Endodermal cell (in vitro differentiated cells): Measurements from ENCODE around the gene ADCY2. TPM values are rescaled to one million over a fixed set of nuclear protein-coding genes. Genes with fewer than 3 reads are reported as not detected.

Source experiments
- DNase-seq: peaks from one replicate; pipeline ENCODE4 v3.0.0-alpha.2; 2017
- H3K27ac ChIP-seq: 2 replicates; pipeline ENCODE4 v1.5.1; 2013; ENCODE audit warnings: mild to moderate bottlenecking, low read depth, low read length, moderate library complexity
- H3K27me3 ChIP-seq: 2 replicates; pipeline ENCODE4 v1.6.1; 2013; ENCODE audit warnings: mild to moderate bottlenecking, low read length, moderate library complexity; ENCODE audit not compliant: insufficient read depth, control insufficient read depth, poor library complexity, severe bottlenecking
- H3K36me3 ChIP-seq: 2 replicates; pipeline ENCODE4 v1.7.0; 2013; ENCODE audit warnings: mild to moderate bottlenecking, low read length, moderate library complexity; ENCODE audit not compliant: control insufficient read depth, insufficient read depth
- H3K4me1 ChIP-seq: one replicate; pipeline ENCODE4 v1.7.0; 2013; ENCODE audit warnings: low read length; ENCODE audit not compliant: control insufficient read depth, insufficient read depth
- H3K4me3 ChIP-seq: 2 replicates; pipeline ENCODE4 v1.5.1; 2013; ENCODE audit warnings: mild to moderate bottlenecking, low read length, moderate library complexity
- H3K9ac ChIP-seq: 2 replicates; pipeline ENCODE4 v1.6.1; 2013; ENCODE audit warnings: mild to moderate bottlenecking, low read length, moderate library complexity; ENCODE audit not compliant: poor library complexity, severe bottlenecking; ENCODE audit errors: extremely low read depth
- H3K9me3 ChIP-seq: 2 replicates; pipeline ENCODE4 v1.6.1; 2013; ENCODE audit warnings: mild to moderate bottlenecking, low read length, moderate library complexity; ENCODE audit not compliant: control insufficient read depth
- H3K27ac Mint-ChIP-seq: 2 replicates; pipeline ENCODE4 v1.8.0; 2020; ENCODE audit warnings: mixed read lengths
- H3K27me3 Mint-ChIP-seq: 2 replicates; pipeline ENCODE4 v1.8.0; 2021; ENCODE audit warnings: mild to moderate bottlenecking, mixed read lengths; ENCODE audit not compliant: insufficient read depth
- H3K36me3 Mint-ChIP-seq: 2 replicates; pipeline ENCODE4 v1.8.0; 2020; ENCODE audit warnings: low read depth, mixed read lengths
- H3K4me1 Mint-ChIP-seq: 2 replicates; pipeline ENCODE4 v1.8.0; 2020; ENCODE audit warnings: mixed read lengths
- H3K4me3 Mint-ChIP-seq: 2 replicates; pipeline ENCODE4 v1.8.0; 2020; ENCODE audit warnings: mild to moderate bottlenecking, moderate library complexity, mixed read lengths
- H3K9me3 Mint-ChIP-seq: 2 replicates; pipeline ENCODE4 v1.8.0; 2020; ENCODE audit warnings: mild to moderate bottlenecking, mixed read lengths
- WGBS, 2 experiments: methylation state at CpG; one replicate each; pipeline versions ENCODE4 v1.1.5 to v1.1.7; 2013; ENCODE audit warnings: missing lambda C conversion rate in 2 of 2, mixed read lengths in 1 of 2; ENCODE audit not compliant: insufficient coverage in 1 of 2, insufficient read length in 1 of 2; 5-methylcytosine and 5-hydroxymethylcytosine counted together
- total RNA-seq, 2 donors: library from RNA; stranded (reverse); fragmentation: NEBNext Ultra II Directional in 1 of 2; extraction: Animal tissue kit (Norgen Biotek cat#: 25700) in 1 of 2; gene quantifications; 2 replicates in 1 of 2; 3 replicates in 1 of 2; pipeline ENCODE4 v1.2.1, GENCODE V29; 2021
- TF ChIP-seq, protein P1 (sequence below): fragments of 200-600 bp; sonication (generic); conservative IDR thresholded peaks from 2 replicates; pipeline ENCODE4 v1.5.0; 2021; ENCODE audit warnings: antibody characterized with exemption, mild to moderate bottlenecking

Gene ADCY2
- total RNA-seq, 2 donors from 2014 or later, result 61.5 to 63.2 TPM

DNA sequence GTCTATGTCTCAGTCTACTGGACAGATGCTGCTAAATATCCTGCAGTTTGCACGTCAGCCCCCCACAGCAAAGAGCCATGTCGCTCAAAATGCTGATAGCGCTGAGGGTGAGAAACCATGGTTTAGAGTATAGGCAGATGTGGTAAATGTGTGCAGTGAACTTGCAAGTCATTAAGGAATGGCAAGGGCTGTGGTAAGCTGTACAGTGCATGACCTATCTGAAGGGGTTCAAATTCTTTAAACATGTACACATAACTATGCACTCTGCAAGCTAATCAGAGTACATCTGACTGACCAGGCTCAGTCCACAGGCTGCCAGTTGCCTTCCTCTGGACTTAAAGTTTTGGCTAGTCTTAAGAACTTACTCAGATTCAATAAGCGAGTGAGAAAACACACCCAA lies 284.3 kb downstream of the ADCY2 start:
- H3K4me1 ChIP-seq, result no peaks in the 10 kb centered on the region
- H3K9me3 ChIP-seq, result no peaks in the 10 kb centered on the region
- no peak for DNase-seq
- H3K9ac ChIP-seq, result no peak overlapping the region
- H3K27ac ChIP-seq, result no peak overlapping the region
- H3K36me3 ChIP-seq, result no peaks in the 10 kb centered on the region
- H3K27me3 Mint-ChIP-seq, result no peaks in the 10 kb centered on the region
- no peak overlapping the region for H3K27ac Mint-ChIP-seq
- no peak overlapping the region for H3K4me3 ChIP-seq
- no peaks in the 10 kb centered on the region for H3K9me3 Mint-ChIP-seq
- WGBS, 2 experiments, result 92 to 100% methylated on average over 2 to 4 of the region's 4 CpGs
- no peak overlapping the region for H3K4me3 Mint-ChIP-seq
- no peaks in the 10 kb centered on the region for H3K27me3 ChIP-seq
- TF ChIP-seq, protein P1, sequence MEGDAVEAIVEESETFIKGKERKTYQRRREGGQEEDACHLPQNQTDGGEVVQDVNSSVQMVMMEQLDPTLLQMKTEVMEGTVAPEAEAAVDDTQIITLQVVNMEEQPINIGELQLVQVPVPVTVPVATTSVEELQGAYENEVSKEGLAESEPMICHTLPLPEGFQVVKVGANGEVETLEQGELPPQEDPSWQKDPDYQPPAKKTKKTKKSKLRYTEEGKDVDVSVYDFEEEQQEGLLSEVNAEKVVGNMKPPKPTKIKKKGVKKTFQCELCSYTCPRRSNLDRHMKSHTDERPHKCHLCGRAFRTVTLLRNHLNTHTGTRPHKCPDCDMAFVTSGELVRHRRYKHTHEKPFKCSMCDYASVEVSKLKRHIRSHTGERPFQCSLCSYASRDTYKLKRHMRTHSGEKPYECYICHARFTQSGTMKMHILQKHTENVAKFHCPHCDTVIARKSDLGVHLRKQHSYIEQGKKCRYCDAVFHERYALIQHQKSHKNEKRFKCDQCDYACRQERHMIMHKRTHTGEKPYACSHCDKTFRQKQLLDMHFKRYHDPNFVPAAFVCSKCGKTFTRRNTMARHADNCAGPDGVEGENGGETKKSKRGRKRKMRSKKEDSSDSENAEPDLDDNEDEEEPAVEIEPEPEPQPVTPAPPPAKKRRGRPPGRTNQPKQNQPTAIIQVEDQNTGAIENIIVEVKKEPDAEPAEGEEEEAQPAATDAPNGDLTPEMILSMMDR, result no peak
- H3K4me1 Mint-ChIP-seq, result peaks cover 13% of the 10 kb centered on the region
- H3K36me3 Mint-ChIP-seq, result peaks cover 2% of the 10 kb centered on the region

DNA sequence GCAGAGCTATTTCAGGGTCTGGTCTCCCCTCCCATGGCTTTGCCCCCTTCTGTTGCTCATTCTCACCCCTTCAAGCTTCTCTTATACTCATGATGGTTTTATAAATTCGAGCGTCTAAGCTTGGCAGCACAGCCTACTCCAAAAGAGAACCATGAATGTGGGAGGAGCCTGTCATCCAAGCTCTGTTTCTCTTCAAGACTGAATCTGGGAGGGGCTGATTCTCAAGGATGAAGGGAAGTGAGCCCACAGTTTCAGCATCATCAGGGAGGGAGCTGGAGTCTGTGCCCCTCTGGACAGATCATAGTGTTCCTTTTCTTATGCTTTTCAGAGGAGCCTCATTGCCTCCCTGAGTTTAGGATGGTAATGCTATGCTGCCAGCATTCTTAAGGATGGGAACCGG lies 286.4 kb downstream of the ADCY2 start:
- Mint-ChIP-seq H3K4me3 (no peak overlapping the region), H3K27ac (no peak overlapping the region), H3K4me1 (peaks cover 13% of the 10 kb centered on the region), H3K36me3 (no peaks in the 10 kb centered on the region), H3K9me3 (no peaks in the 10 kb centered on the region), H3K27me3 (no peaks in the 10 kb centered on the region)
- TF ChIP-seq, protein P1, result no peak
- Histone ChIP-seq H3K36me3 (no peaks in the 10 kb centered on the region), H3K4me3 (no peak overlapping the region), H3K4me1 (no peaks in the 10 kb centered on the region), H3K9me3 (no peaks in the 10 kb centered on the region), H3K9ac (no peak overlapping the region), H3K27me3 (no peaks in the 10 kb centered on the region), H3K27ac (no peak overlapping the region)
- 92% methylated on average over 3 of the region's 3 CpGs; no CpG with 5 or more reads in 1 of the 2 experiments for WGBS, 2 experiments
- DNase-seq, result no peak

DNA sequence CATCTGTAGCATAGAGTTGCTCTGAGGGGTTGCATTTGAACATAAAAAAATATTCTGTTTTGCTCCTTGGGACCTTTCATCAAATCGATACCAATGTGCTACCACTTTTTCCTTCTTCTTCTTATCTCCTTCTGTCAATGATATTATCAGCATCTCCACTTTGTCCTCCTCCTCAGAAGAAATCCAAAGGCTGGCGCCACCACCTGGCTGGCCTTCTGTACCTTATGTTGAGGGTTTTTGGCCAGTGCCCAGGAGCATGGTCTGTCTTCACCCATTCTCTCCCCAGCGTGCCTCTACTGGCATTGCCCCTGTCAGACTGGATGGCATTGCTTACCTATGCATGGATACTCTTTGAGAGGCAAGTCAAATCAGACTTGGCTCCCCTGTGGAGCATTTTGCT lies 287.8 kb downstream of the ADCY2 start:
- H3K27ac ChIP-seq, result no peak overlapping the region
- DNase-seq, result peak; percentile 64
- Mint-ChIP-seq H3K9me3 (no peaks in the 10 kb centered on the region), H3K27ac (no peak overlapping the region), H3K4me3 (no peak overlapping the region), H3K27me3 (no peaks in the 10 kb centered on the region), H3K36me3 (no peaks in the 10 kb centered on the region), H3K4me1 (peaks cover 13% of the 10 kb centered on the region)
- WGBS, 2 experiments, result 90 to 100% methylated on average over 2 to 3 of the region's 3 CpGs
- H3K9me3 ChIP-seq, result no peaks in the 10 kb centered on the region
- H3K27me3 ChIP-seq, result no peaks in the 10 kb centered on the region
- H3K9ac ChIP-seq, result no peak overlapping the region
- H3K4me1 ChIP-seq, result peaks cover 3% of the 10 kb centered on the region
- no peaks in the 10 kb centered on the region for H3K36me3 ChIP-seq
- no peak overlapping the region for H3K4me3 ChIP-seq
- TF ChIP-seq, protein P1, result peak; percentile 53
